HEK293 (cell line): ENCODE measurements around the gene HBA1.

ENCODE experiments used
- BCL11B ChIP-seq: fragments of 450-650 bp; formaldehyde crosslinking; IDR thresholded peaks from 2 replicates; pipeline ENCODE4 v1.5.1; 2016; ENCODE audit warnings: low read depth, missing biosample characterization, missing genetic modification characterization
- GLI2 ChIP-seq: fragments of 450-650 bp; formaldehyde crosslinking; IDR thresholded peaks from 2 replicates; pipeline ENCODE4; 2017; ENCODE audit warnings: missing biosample characterization, missing genetic modification characterization, low read depth, borderline replicate concordance
- GLIS1 ChIP-seq: fragments of 450-650 bp; formaldehyde crosslinking; IDR thresholded peaks from 2 replicates; pipeline ENCODE4 v1.5.1; 2016; ENCODE audit warnings: missing biosample characterization, missing genetic modification characterization
- HOXA7 ChIP-seq: sonication (generic); formaldehyde crosslinking; IDR thresholded peaks from 2 replicates; pipeline ENCODE4 v1.8.1; 2022; ENCODE audit warnings: missing genetic modification reagents, borderline replicate concordance
- HOXC10 ChIP-seq: sonication (generic); formaldehyde crosslinking; IDR thresholded peaks from 2 replicates; pipeline ENCODE4 v1.8.1; 2023; ENCODE audit warnings: mild to moderate bottlenecking, missing genetic modification reagents
- KLF7 ChIP-seq: fragments of 450-650 bp; formaldehyde crosslinking; IDR thresholded peaks from 2 replicates; pipeline ENCODE4 v1.5.1; 2016; ENCODE audit warnings: missing biosample characterization, missing genetic modification characterization, borderline replicate concordance
- OVOL3 ChIP-seq: fragments of 450-650 bp; formaldehyde crosslinking; IDR thresholded peaks from 2 replicates; pipeline ENCODE4 v1.5.1; 2016; ENCODE audit warnings: missing biosample characterization, missing genetic modification characterization
- PRDM6 ChIP-seq: fragments of 450-650 bp; formaldehyde crosslinking; IDR thresholded peaks from 2 replicates; pipeline ENCODE4 v1.5.1; 2017; ENCODE audit warnings: missing biosample characterization, missing genetic modification characterization
- SALL2 ChIP-seq: fragments of 450-650 bp; formaldehyde crosslinking; IDR thresholded peaks from 2 replicates; pipeline ENCODE4 v1.5.0; 2017; ENCODE audit warnings: missing biosample characterization, mild to moderate bottlenecking, missing genetic modification characterization, borderline replicate concordance
- YY1 ChIP-seq: fragments of 450-650 bp; formaldehyde crosslinking; IDR thresholded peaks from 2 replicates; pipeline ENCODE4 v1.5.1; 2018; ENCODE audit warnings: missing biosample characterization, missing genetic modification characterization
- ZBTB26 ChIP-seq: fragments of 450-650 bp; formaldehyde crosslinking; optimal IDR thresholded peaks from 2 replicates; pipeline ENCODE3; 2016; ENCODE audit warnings: missing biosample characterization, mild to moderate bottlenecking, missing genetic modification characterization
- ZBTB48 ChIP-seq: fragments of 450-650 bp; formaldehyde crosslinking; IDR thresholded peaks from 2 replicates; pipeline ENCODE4 v1.5.1; 2016; ENCODE audit warnings: missing biosample characterization, missing genetic modification characterization
- ZBTB7A ChIP-seq: fragments of 450-650 bp; formaldehyde crosslinking; IDR thresholded peaks from 2 replicates; pipeline ENCODE4 v1.5.1; 2016; ENCODE audit warnings: low read depth, missing biosample characterization, missing genetic modification characterization
- ZIC2 ChIP-seq: fragments of 450-650 bp; formaldehyde crosslinking; IDR thresholded peaks from 2 replicates; pipeline ENCODE4 v1.5.1; 2016; ENCODE audit warnings: missing biosample characterization, missing genetic modification characterization
- ZNF10 ChIP-seq: fragments of 450-650 bp; formaldehyde crosslinking; IDR thresholded peaks from 2 replicates; pipeline ENCODE4 v1.5.1; 2017; ENCODE audit warnings: missing biosample characterization, missing genetic modification characterization
- ZNF132 ChIP-seq: fragments of 450-650 bp; formaldehyde crosslinking; IDR thresholded peaks from 2 replicates; pipeline ENCODE4 v1.5.1; 2017; ENCODE audit warnings: missing biosample characterization, missing genetic modification characterization, borderline replicate concordance
- ZNF174 ChIP-seq: fragments of 450-650 bp; formaldehyde crosslinking; IDR thresholded peaks from 2 replicates; pipeline ENCODE4 v1.5.0; 2017; ENCODE audit warnings: missing biosample characterization, mild to moderate bottlenecking, missing genetic modification characterization
- ZNF175 ChIP-seq: fragments of 450-650 bp; formaldehyde crosslinking; IDR thresholded peaks from 2 replicates; pipeline ENCODE4 v1.5.1; 2016; ENCODE audit warnings: missing biosample characterization, missing genetic modification characterization
- ZNF18 ChIP-seq: fragments of 450-650 bp; formaldehyde crosslinking; IDR thresholded peaks from 2 replicates; pipeline ENCODE4 v1.5.1; 2016; ENCODE audit warnings: missing biosample characterization, missing genetic modification characterization
- ZNF302 ChIP-seq: fragments of 450-650 bp; formaldehyde crosslinking; IDR thresholded peaks from 2 replicates; pipeline ENCODE4 v1.5.1; 2016; ENCODE audit warnings: missing biosample characterization, missing genetic modification characterization, low read depth
- ZNF341 ChIP-seq: fragments of 450-650 bp; formaldehyde crosslinking; IDR thresholded peaks from 2 replicates; pipeline ENCODE4; 2016; ENCODE audit warnings: low read depth, missing biosample characterization, missing genetic modification characterization
- ZNF529 ChIP-seq: fragments of 450-650 bp; formaldehyde crosslinking; IDR thresholded peaks from 2 replicates; pipeline ENCODE4 v1.5.1; 2017; ENCODE audit warnings: missing genetic modification characterization, missing biosample characterization; ENCODE audit not compliant: insufficient replicate concordance
- ZNF530 ChIP-seq: fragments of 450-650 bp; formaldehyde crosslinking; IDR thresholded peaks from 2 replicates; pipeline ENCODE4 v1.5.1; 2016; ENCODE audit warnings: low read depth, missing biosample characterization, missing genetic modification characterization
- ZNF561 ChIP-seq: fragments of 450-650 bp; IDR thresholded peaks from 2 replicates; pipeline ENCODE4 v1.5.1; 2018; ENCODE audit warnings: missing biosample characterization, missing genetic modification characterization, borderline replicate concordance
- ZNF658 ChIP-seq: fragments of 450-650 bp; formaldehyde crosslinking; IDR thresholded peaks from 2 replicates; pipeline ENCODE4; 2016; ENCODE audit warnings: missing biosample characterization, missing genetic modification characterization
- ZNF707 ChIP-seq: fragments of 450-650 bp; formaldehyde crosslinking; IDR thresholded peaks from 2 replicates; pipeline ENCODE4 v1.5.1; 2016; ENCODE audit warnings: missing biosample characterization, missing genetic modification characterization
- ZNF791 ChIP-seq: fragments of 450-650 bp; formaldehyde crosslinking; IDR thresholded peaks from 2 replicates; pipeline ENCODE4 v1.5.1; 2016; ENCODE audit warnings: missing biosample characterization, missing genetic modification characterization
- TF ChIP-seq, protein P1 (sequence below): fragments of 450-650 bp; IDR thresholded peaks from 2 replicates; pipeline ENCODE4 v1.5.1; 2018; ENCODE audit warnings: missing biosample characterization, missing genetic modification characterization
- TF ChIP-seq, protein P2 (sequence below): fragments of 450-650 bp; formaldehyde crosslinking; IDR thresholded peaks from 2 replicates; pipeline ENCODE4; 2016; ENCODE audit warnings: missing biosample characterization, missing genetic modification characterization
- TF ChIP-seq, protein P3 (sequence below): fragments of 450-650 bp; formaldehyde crosslinking; IDR thresholded peaks from 2 replicates; pipeline ENCODE4 v1.5.1; 2016; ENCODE audit warnings: missing biosample characterization, missing genetic modification characterization, borderline replicate concordance
- TF ChIP-seq, protein P4 (sequence below): fragments of 450-650 bp; formaldehyde crosslinking; IDR thresholded peaks from 2 replicates; pipeline ENCODE4 v1.5.1; 2016; ENCODE audit warnings: missing biosample characterization, missing genetic modification characterization

The HBA1 gene

GRCh38 chr16:154217-155030, 22.1 kb upstream of the HBA1 start (continued):
- no peak for TF ChIP-seq ZNF174 (tag by site-specific recombination)
- TF ChIP-seq GLIS1 (tag by site-specific recombination): peak; percentile 94
- TF ChIP-seq ZNF707 (tag by site-specific recombination): no peak
- no peak for TF ChIP-seq ZNF175 (tag by site-specific recombination)
- no peak for TF ChIP-seq ZNF10
- TF ChIP-seq, protein P1, sequence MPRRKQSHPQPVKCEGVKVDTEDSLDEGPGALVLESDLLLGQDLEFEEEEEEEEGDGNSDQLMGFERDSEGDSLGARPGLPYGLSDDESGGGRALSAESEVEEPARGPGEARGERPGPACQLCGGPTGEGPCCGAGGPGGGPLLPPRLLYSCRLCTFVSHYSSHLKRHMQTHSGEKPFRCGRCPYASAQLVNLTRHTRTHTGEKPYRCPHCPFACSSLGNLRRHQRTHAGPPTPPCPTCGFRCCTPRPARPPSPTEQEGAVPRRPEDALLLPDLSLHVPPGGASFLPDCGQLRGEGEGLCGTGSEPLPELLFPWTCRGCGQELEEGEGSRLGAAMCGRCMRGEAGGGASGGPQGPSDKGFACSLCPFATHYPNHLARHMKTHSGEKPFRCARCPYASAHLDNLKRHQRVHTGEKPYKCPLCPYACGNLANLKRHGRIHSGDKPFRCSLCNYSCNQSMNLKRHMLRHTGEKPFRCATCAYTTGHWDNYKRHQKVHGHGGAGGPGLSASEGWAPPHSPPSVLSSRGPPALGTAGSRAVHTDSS (tag by site-specific recombination): no peak
- TF ChIP-seq OVOL3 (tag by site-specific recombination): no peak
- no peak for TF ChIP-seq HOXA7 (CRISPR knock-in tag)
- TF ChIP-seq ZNF18: no peak
- no peak for TF ChIP-seq ZNF530 (tag by site-specific recombination)
- TF ChIP-seq KLF7: no peak
- no peak for TF ChIP-seq SALL2 (tag by site-specific recombination)
- TF ChIP-seq ZIC2 (tag by site-specific recombination): peak; percentile 75
- TF ChIP-seq ZNF791 (tag by site-specific recombination): no peak
- no peak for TF ChIP-seq YY1 (tag by site-specific recombination)
- TF ChIP-seq ZNF302 (tag by site-specific recombination): no peak
- TF ChIP-seq ZNF561 (tag by site-specific recombination): 0 out of 2 replicates have a peak, but pooled peaks have one; percentile 51
- TF ChIP-seq, protein P2, sequence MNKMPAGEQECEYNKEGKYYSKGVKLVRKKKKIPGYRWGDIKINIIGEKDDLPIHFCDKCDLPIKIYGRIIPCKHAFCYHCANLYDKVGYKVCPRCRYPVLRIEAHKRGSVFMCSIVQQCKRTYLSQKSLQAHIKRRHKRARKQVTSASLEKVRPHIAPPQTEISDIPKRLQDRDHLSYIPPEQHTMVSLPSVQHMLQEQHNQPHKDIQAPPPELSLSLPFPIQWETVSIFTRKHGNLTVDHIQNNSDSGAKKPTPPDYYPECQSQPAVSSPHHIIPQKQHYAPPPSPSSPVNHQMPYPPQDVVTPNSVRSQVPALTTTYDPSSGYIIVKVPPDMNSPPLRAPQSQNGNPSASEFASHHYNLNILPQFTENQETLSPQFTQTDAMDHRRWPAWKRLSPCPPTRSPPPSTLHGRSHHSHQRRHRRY (tag by site-specific recombination): no peak
- TF ChIP-seq ZBTB26 (tag by site-specific recombination): peak; percentile 53
- no peak for TF ChIP-seq GLI2 (tag by site-specific recombination)
- TF ChIP-seq BCL11B: no peak
- peak; percentile 63; the same call in 1 of the 2 replicates for TF ChIP-seq ZNF341
- no peak for TF ChIP-seq ZNF529 (tag by site-specific recombination)
- TF ChIP-seq PRDM6 (tag by site-specific recombination): no peak
- TF ChIP-seq ZBTB48 (tag by site-specific recombination): no peak
- TF ChIP-seq, protein P3, sequence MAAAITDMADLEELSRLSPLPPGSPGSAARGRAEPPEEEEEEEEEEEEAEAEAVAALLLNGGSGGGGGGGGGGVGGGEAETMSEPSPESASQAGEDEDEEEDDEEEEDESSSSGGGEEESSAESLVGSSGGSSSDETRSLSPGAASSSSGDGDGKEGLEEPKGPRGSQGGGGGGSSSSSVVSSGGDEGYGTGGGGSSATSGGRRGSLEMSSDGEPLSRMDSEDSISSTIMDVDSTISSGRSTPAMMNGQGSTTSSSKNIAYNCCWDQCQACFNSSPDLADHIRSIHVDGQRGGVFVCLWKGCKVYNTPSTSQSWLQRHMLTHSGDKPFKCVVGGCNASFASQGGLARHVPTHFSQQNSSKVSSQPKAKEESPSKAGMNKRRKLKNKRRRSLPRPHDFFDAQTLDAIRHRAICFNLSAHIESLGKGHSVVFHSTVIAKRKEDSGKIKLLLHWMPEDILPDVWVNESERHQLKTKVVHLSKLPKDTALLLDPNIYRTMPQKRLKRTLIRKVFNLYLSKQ (tag by site-specific recombination): no peak
- TF ChIP-seq, protein P4, sequence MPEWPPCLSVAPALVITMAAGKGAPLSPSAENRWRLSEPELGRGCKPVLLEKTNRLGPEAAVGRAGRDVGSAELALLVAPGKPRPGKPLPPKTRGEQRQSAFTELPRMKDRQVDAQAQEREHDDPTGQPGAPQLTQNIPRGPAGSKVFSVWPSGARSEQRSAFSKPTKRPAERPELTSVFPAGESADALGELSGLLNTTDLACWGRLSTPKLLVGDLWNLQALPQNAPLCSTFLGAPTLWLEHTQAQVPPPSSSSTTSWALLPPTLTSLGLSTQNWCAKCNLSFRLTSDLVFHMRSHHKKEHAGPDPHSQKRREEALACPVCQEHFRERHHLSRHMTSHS (tag by site-specific recombination): no peak
- no peak for TF ChIP-seq ZNF658 (tag by site-specific recombination)
- no peak for TF ChIP-seq ZNF132 (tag by site-specific recombination)
- no peak for TF ChIP-seq HOXC10 (CRISPR knock-in tag)
- peak; percentile 22; the same call in 1 of the 2 replicates for TF ChIP-seq ZBTB7A (tag by site-specific recombination)
